ENCODE results near the gene LRRC46. TPM values are rescaled to one million over a fixed set of nuclear protein-coding genes. Genes with fewer than 3 reads are reported as not detected.

Gene LRRC46
- total and polyA plus RNA-seq, 2 of the 13 experiments (the other 11 are each of a cell fraction or from before 2014, with no cell fraction given), result 0.09 TPM

GRCh38 chr17:47873200-47874090 is 42.0 kb downstream of the LRRC46 start:
- H3K4me3 ChIP-seq (replicated peaks in 1 of 3; ENCODE audit: insufficient read depth in 1 of 3, low read depth in 2 of 3, low read length in 3 of 3), result no peak overlapping the region
- in situ Hi-C loops (cut with HindIII; ENCODE audit: extremely low pct_ligation_motif_present, low pct_unique_long_range_greater_than_20kb) (no loop called here), intact Hi-C loops (cut with micrococcal nuclease; ENCODE audit: unreplicated experiment) (loop anchor here (5.0 kb wide), 1 partner anchor 649 kb away; no protein-coding TSS in a partner anchor)
- no peaks in the 10 kb centered on the region for H3K79me2 ChIP-seq (ENCODE audit: insufficient read depth, low read length)
- WGBS (ENCODE audit: low lambda C conversion rate), result 48% methylated on average over 4 of the region's 4 CpGs
- ATAC-seq, result no peak
- H3K4me1 ChIP-seq (ENCODE audit: insufficient read depth, low read length), result peaks cover 11% of the 10 kb centered on the region
- no peaks in the 10 kb centered on the region for H3K9me3 ChIP-seq (ENCODE audit: low read length)
- POLR2A ChIA-PET, result interaction anchor here (0.7 kb wide), 1 partner anchor 68 kb away, joined by 3 read pairs; the partner anchor contains the start of gene PNPO
- CTCF ChIA-PET (ENCODE audit: low intra/inter-chr PET ratio, low total read pairs), result no interaction called here
- no peak overlapping the region for H2AFZ ChIP-seq (ENCODE audit: low read length)
- H3K9ac ChIP-seq (ENCODE audit: insufficient read depth, low read depth, low read length), result no peak overlapping the region
- BruUV-seq (replicated peaks), result no TSS peak
- no peak overlapping the region for H3K27ac ChIP-seq (ENCODE audit: extremely low read length, insufficient read depth, low read length)
- H3K4me2 ChIP-seq (ENCODE audit: low read depth, low read length), result no peak overlapping the region
- DNase-seq (ENCODE audit: low spot score), result no peak
- peaks cover 6 to 51% of the 10 kb centered on the region in 2 experiments for H3K27me3 ChIP-seq (ENCODE audit: control insufficient read depth in 1 of 2, insufficient read depth in 2 of 2, low read length in 2 of 2)
- H3K36me3 ChIP-seq (replicated peaks in 1 of 2; ENCODE audit: control insufficient read depth in 1 of 2, insufficient read depth in 2 of 2, low read length in 2 of 2), result no peaks in the 10 kb centered on the region
- no peak for FAIRE-seq
- no peaks in the 10 kb centered on the region for H4K20me1 ChIP-seq (ENCODE audit: insufficient read depth, low read length)
- TF ChIP-seq NR2F2 (IDR thresholded peaks at IDR 0.05; ENCODE audit: borderline replicate concordance, low read depth), result no peak
- peak; percentile 5; the same call in 1 of the 2 replicates for TF ChIP-seq FOXK2 (IDR thresholded peaks at IDR 0.05)

- H3K9me3 ChIP-seq (ENCODE audit: low read length), result no peaks in the 10 kb centered on the region
- no peak for FAIRE-seq
- no peaks in the 10 kb centered on the region for H3K79me2 ChIP-seq (ENCODE audit: insufficient read depth, low read length)
- peaks cover 19% of the 10 kb centered on the region for H3K4me1 ChIP-seq (ENCODE audit: insufficient read depth, low read length)
- no peak overlapping the region; the same call in 1 of the 2 replicates for H3K4me2 ChIP-seq (ENCODE audit: low read depth, low read length)
- H3K9ac ChIP-seq (ENCODE audit: insufficient read depth, low read depth, low read length), result no peak overlapping the region
- 10% methylated on average over 11 of the region's 11 CpGs for WGBS (ENCODE audit: low lambda C conversion rate)
- H4K20me1 ChIP-seq (ENCODE audit: insufficient read depth, low read length), result no peaks in the 10 kb centered on the region
- BruUV-seq (replicated peaks), result no TSS peak
- peak; percentile 17; the same call in 2 of the 3 replicates for ATAC-seq
- ChIA-PET POLR2A (no interaction called here), CTCF (ENCODE audit: low intra/inter-chr PET ratio, low total read pairs) (no interaction called here)
- in situ Hi-C loops (cut with HindIII; ENCODE audit: extremely low pct_ligation_motif_present, low pct_unique_long_range_greater_than_20kb), result no loop called here
- peaks cover 6 to 56% of the 10 kb centered on the region in 2 experiments for H3K27me3 ChIP-seq (ENCODE audit: control insufficient read depth in 1 of 2, insufficient read depth in 2 of 2, low read length in 2 of 2)
- no peak overlapping the region for H2AFZ ChIP-seq (ENCODE audit: low read length)
- H3K27ac ChIP-seq (ENCODE audit: extremely low read length, insufficient read depth, low read length), result no peak overlapping the region
- intact Hi-C loops (cut with micrococcal nuclease; ENCODE audit: unreplicated experiment), result no loop called here
- H3K4me3 ChIP-seq (replicated peaks in 1 of 3; ENCODE audit: insufficient read depth in 1 of 3, low read depth in 2 of 3, low read length in 3 of 3), result no peak overlapping the region
- H3K36me3 ChIP-seq (replicated peaks in 1 of 2; ENCODE audit: control insufficient read depth in 1 of 2, insufficient read depth in 2 of 2, low read length in 2 of 2), result no peaks in the 10 kb centered on the region
- TF ChIP-seq RXRB (CRISPR knock-in tag; IDR thresholded peaks at IDR 0.05; ENCODE audit: borderline replicate concordance), result peak; percentile 40; the same call in 1 of the 2 replicates
- TF ChIP-seq BCL6 (CRISPR knock-in tag; IDR thresholded peaks at IDR 0.05), result 0 out of 2 replicates have a peak, but pooled peaks have one; percentile 16
- no peak for TF ChIP-seq ASH2L (IDR thresholded peaks at IDR 0.05; ENCODE audit: insufficient read length, low read depth, low read length)
- TF ChIP-seq TOE1 (CRISPR knock-in tag; IDR thresholded peaks at IDR 0.05), result no peak
- peak; percentile 45; the same call in 1 of the 2 replicates for TF ChIP-seq CEBPB (IDR thresholded peaks at IDR 0.05; ENCODE audit: borderline replicate concordance, low read depth, low read length)
- peak; percentile 40 for TF ChIP-seq NR2F6 (IDR thresholded peaks at IDR 0.05)
- peak; percentile 43; the same call in 1 of the 2 replicates for TF ChIP-seq NR2F6 (CRISPR knock-in tag; IDR thresholded peaks at IDR 0.05)
- no peak for TF ChIP-seq MTA1 (CRISPR knock-in tag; IDR thresholded peaks at IDR 0.05; ENCODE audit: borderline replicate concordance)
- 0 out of 2 replicates have a peak, but pooled peaks have one; percentile 25 for TF ChIP-seq CEBPG (CRISPR knock-in tag; IDR thresholded peaks at IDR 0.05)
- TF ChIP-seq HNF4A (CRISPR knock-in tag; IDR thresholded peaks at IDR 0.05), result 0 out of 2 replicates have a peak, but pooled peaks have one; percentile 9
- no peak for TF ChIP-seq ZNF263 (CRISPR knock-in tag; IDR thresholded peaks at IDR 0.05)
- TF ChIP-seq TEF (CRISPR knock-in tag; IDR thresholded peaks at IDR 0.05), result peak; percentile 50; the same call in 1 of the 2 replicates
- TF ChIP-seq ZNF670 (CRISPR knock-in tag; IDR thresholded peaks at IDR 0.05; ENCODE audit: borderline replicate concordance), result no peak
- TF ChIP-seq NR2F1 (CRISPR knock-in tag; IDR thresholded peaks at IDR 0.05), result 0 out of 4 replicates have a peak, but pooled peaks of 1 of the 2 experiments have one; percentile 20
- DNase-seq (ENCODE audit: low spot score), result no peak
Measured at GRCh38 chr17:47875011-47875985, 43.8 kb downstream of the LRRC46 start.

Data from HepG2 (cell line).